HG03520 (cell line): ENCODE results near the gene OGDH.
"Not testable (repeated sequence)": the region's sequence is repeated elsewhere in the genome, so short reads cannot be mapped to it uniquely, and the experiment has no call there.

Source experiments
- ATAC-seq: cut with Tn5 transposase; IDR thresholded peaks from one replicate; pipeline ENCODE4 v1.9.1; 2021; ENCODE audit warnings: mild to moderate bottlenecking, moderate library complexity; ENCODE audit not compliant: unreplicated experiment

OGDH gene

GRCh38 chr7:44606341-44607140, at the start of gene OGDH:
Gene OGDH (plus strand): TSS chr7:44606627. CDS start chr7:44624344, 17,717 bp downstream.
- peak; percentile 90 for ATAC-seq

GRCh38 chr7:44557485-44557884, 48.9 kb upstream of the OGDH start:
- ATAC-seq, result no peak

- ATAC-seq, result no peak
Observed at GRCh38 chr7:44559485-44559884, 46.9 kb upstream of the OGDH start.

- no peak for ATAC-seq
Observed at GRCh38 chr7:44561481-44561880, 44.9 kb upstream of the OGDH start.

- no peak for ATAC-seq
Observed at GRCh38 chr7:44561962-44562621, 44.3 kb upstream of the OGDH start.

GRCh38 chr7:44562622-44562962, 43.8 kb upstream of the OGDH start:
- ATAC-seq, result not testable (repeated sequence)

- no peak for ATAC-seq
Observed at GRCh38 chr7:44563171-44563679, 43.2 kb upstream of the OGDH start.

GRCh38 chr7:44564606-44565005, 41.8 kb upstream of the OGDH start:
- ATAC-seq, result no peak

GRCh38 chr7:44565097-44565794, 41.2 kb upstream of the OGDH start:
- peak; percentile 76 for ATAC-seq

- ATAC-seq, result no peak
Observed at GRCh38 chr7:44565795-44566559, 40.5 kb upstream of the OGDH start.

- no peak for ATAC-seq
Observed at GRCh38 chr7:44566680-44567079, 39.7 kb upstream of the OGDH start.

GRCh38 chr7:44567884-44568283, 38.5 kb upstream of the OGDH start:
- ATAC-seq, result no peak

- ATAC-seq, result no peak
Observed at GRCh38 chr7:44568771-44569560, 37.5 kb upstream of the OGDH start.

- ATAC-seq, result no peak
Observed at GRCh38 chr7:44569959-44570358, 36.5 kb upstream of the OGDH start.

- no peak for ATAC-seq
Observed at GRCh38 chr7:44572771-44573170, 33.7 kb upstream of the OGDH start.

- peak; percentile 94 for ATAC-seq
Observed at GRCh38 chr7:44573464-44574286, 32.8 kb upstream of the OGDH start, which contains the start of gene DDX56. Gene DDX56 (minus strand): TSS chr7:44573908. CDS start chr7:44573895, 13 bp downstream.

- ATAC-seq, result no peak
Observed at GRCh38 chr7:44574287-44574872, 32.0 kb upstream of the OGDH start.

GRCh38 chr7:44575054-44575453, 31.4 kb upstream of the OGDH start:
- no peak for ATAC-seq

- ATAC-seq, result no peak
Observed at GRCh38 chr7:44576228-44576627, 30.2 kb upstream of the OGDH start.
